GM13977 (cell line): ENCODE data around the gene RPL7A.
A peak's percentile ranks its signal among the peaks of the same experiment; 100 is the strongest.
"Not testable (repeated sequence)": the region's sequence is repeated elsewhere in the genome, so short reads cannot be mapped to it uniquely, and the experiment has no call there.

Source experiments
- DNase-seq: peaks from one replicate; pipeline ENCODE4 v3.0.0; 2012; ENCODE audit warnings: low spot score
- in situ Hi-C: fragments of 300-500 bp; cut with MboI; formaldehyde crosslinking; loops from one replicate; pipeline ENCODE4 v1.12.0; 2022; ENCODE audit warnings: low sequenced_read_pairs, low pct_unique_long_range_greater_than_20kb, mixed read lengths, inconsistent platforms; ENCODE audit not compliant: unreplicated experiment
- TF ChIP-seq, protein P1 (sequence below): IDR thresholded peaks from 2 replicates; pipeline ENCODE4 v1.5.1; 2012; ENCODE audit warnings: mild to moderate bottlenecking, control low read depth; ENCODE audit not compliant: insufficient read depth; ENCODE audit errors: extremely low read depth, missing control alignments

The RPL7A gene

DNA sequence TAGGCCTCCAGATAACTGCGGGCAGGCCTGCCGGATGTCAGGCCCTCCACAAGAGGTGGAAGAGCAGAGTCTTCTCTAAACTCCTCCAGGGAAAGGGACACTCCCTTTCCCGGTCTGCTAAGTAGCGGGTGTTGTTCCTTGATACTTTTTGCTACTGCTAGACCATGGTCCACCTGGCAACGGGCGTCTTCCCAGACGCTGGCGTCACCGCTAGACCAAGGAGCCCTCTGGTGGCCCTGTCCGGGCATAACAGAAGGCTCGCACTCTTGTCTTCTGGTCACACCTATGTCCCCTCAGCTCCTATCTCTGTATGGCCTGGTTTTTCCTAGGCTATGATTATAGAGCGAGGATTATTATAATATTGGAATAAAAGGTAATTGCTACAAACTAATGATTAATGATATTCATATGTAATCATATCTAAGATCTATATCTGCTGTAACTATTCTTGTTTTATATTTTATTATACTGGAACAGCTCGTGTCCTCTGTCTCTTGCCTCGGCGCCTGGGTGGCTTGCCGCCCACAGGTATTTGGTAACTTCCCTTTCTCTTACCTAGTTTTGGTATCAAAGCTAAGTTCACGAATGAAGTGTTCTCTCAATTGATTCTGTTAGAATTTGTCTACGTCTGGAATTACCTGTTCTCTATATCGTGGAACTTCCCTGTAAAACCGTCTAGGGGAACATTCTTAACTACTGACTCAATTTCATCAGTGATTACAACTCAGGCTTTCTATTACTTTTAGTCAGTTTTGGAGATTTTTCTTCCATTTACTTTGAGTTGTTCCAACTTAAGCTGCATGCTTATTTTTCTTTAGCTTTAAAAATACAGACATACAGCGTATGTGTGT is 18.5 kb upstream of the RPL7A start:
- TF ChIP-seq, protein P1, sequence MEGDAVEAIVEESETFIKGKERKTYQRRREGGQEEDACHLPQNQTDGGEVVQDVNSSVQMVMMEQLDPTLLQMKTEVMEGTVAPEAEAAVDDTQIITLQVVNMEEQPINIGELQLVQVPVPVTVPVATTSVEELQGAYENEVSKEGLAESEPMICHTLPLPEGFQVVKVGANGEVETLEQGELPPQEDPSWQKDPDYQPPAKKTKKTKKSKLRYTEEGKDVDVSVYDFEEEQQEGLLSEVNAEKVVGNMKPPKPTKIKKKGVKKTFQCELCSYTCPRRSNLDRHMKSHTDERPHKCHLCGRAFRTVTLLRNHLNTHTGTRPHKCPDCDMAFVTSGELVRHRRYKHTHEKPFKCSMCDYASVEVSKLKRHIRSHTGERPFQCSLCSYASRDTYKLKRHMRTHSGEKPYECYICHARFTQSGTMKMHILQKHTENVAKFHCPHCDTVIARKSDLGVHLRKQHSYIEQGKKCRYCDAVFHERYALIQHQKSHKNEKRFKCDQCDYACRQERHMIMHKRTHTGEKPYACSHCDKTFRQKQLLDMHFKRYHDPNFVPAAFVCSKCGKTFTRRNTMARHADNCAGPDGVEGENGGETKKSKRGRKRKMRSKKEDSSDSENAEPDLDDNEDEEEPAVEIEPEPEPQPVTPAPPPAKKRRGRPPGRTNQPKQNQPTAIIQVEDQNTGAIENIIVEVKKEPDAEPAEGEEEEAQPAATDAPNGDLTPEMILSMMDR: peak; percentile 41
- in situ Hi-C loops, DNase-seq: not testable (repeated sequence)

DNA sequence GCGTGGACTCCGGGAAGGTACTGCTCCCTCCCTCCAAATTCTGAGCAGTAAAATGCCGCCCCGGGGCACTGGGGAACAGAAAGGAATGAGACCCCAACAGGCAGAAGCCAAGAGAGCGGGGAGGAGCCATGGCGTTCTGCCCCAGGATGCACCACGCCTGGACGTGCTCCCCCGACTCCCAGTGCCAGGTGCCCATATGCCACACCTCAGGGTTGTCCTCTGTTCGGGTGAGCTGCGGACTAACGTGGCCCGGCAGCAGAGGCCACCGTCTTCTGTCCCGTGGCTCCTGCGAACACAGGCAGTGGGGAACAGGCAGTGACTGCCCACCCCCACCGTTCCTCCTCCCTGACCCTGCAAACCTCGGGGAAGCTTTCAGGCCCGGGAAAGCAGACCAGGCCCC is 16.8 kb upstream of the RPL7A start:
- DNase-seq: no peak
- TF ChIP-seq, protein P1: no peak
- in situ Hi-C loops: no loop called here

DNA sequence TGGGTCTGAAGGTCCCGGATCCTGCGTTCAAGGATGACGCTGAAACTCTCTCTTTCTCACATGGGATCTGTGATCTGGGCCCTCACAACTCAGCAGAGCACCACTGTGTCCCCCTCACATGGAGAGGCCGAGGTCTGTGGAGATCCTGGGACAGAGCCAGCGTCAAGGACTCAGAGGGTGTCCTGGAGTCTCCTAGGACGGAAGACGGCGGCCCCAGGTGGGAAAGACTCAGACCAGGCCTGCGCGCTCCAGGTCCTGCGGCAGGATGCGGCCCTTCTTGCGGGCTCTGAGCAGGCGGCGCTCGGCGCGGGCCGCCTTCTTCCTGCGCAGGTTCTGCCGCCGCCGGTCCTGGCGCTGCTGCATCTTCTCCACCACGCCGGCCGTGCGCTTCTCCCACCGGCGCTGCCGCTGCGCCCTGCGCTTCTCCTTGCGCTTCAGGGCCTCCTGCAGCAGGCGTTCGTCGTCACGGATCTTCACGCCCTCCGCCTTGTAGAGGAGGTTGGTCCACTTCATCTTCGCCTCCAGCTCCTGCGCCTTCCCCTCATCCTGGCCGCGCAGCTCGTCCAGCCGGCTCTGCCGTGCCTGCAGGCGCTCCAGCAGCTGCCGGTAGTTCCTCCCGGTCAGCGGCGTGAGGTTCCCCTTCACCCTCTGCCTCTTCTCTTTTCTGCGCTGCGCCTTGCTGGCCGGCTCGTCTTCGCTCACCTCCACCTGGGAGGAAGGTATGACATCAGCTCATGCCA is 16.2 kb upstream of the RPL7A start:
- in situ Hi-C loops: no loop called here
- DNase-seq: no peak
- TF ChIP-seq, protein P1: no peak

DNA sequence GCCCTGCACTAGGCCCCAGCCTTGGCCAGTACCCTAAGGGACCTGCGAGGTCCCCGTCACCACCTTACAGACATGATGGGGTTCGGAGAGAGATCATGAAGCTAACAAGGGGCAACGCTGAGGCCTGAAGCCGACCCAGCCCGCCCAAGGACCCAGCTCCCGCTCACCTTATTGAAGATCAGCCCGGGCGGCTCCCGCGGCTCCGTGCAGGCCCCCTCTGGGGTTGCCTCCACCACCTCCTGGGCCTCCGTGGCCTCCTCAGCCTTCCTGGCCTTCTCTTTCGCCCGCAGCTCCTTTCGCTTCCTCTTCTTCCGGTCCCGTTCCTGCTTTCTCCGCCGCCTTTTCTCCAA is 15.7 kb upstream of the RPL7A start:
- TF ChIP-seq, protein P1: no peak
- in situ Hi-C loops: no loop called here
- no peak for DNase-seq

DNA sequence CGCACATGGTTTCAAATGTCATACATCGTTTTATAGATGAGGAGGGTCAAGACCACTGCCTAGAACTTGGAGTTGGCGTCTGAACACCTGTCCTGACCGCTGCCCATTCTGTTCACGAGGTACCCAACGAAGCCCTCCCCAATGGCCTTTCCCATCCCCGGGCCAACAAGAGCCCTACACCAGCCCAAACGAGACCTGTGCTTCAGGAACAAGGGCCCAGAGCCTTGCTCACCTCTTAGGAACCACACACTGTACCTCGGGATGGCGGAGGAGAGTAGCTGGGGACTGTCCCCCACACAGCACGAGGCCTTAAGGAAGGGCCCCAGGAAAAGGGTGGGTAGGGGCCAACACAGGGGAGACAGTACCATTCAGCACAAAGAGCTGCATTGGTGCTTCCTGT is 15.0 kb upstream of the RPL7A start:
- TF ChIP-seq, protein P1: no peak
- DNase-seq: no peak
- in situ Hi-C loops: no loop called here

DNA sequence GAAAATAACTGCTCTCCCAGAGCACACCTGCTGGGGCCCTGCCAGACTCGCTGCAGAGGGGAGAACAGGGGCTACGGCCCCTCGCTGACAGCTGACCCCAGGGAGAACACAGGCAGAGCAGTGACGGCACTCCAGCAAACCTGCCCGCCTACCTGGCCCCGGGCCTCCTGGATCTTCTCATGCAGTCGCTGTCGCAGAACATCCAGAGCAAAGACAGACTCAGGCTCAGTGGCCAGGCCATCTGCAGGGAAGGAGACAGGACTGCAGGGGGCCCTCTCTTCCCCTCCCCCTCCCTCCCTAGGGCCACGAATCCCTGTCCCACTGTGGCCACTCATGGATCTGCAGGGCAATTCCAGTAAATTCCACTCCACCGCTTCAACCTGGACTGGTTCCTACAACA is 14.5 kb upstream of the RPL7A start:
- TF ChIP-seq, protein P1: no peak
- DNase-seq: no peak
- in situ Hi-C loops: no loop called here
